Measurements from ENCODE around the gene UPF1. TPM values are rescaled to one million over a fixed set of nuclear protein-coding genes. Genes with fewer than 3 reads are reported as not detected.

The UPF1 gene
- total and polyA plus RNA-seq, 2 experiments from 2014 or later = 36.4 to 121 TPM

- no peak for DNase-seq (ENCODE audit: low read depth in 1 of 2, low spot score in 1 of 2)
- peaks cover 96% of the 10 kb centered on the region for H3K27me3 ChIP-seq
- H3K4me1 ChIP-seq (ENCODE audit: low read depth) = no peaks in the 10 kb centered on the region
- H3K4me3 ChIP-seq = no peak overlapping the region
- no peak for TF ChIP-seq CTCF (IDR thresholded peaks at IDR 0.05; ENCODE audit: low read depth, low read length)
- no peaks in the 10 kb centered on the region for H3K36me3 ChIP-seq
- H3K27ac ChIP-seq = no peak overlapping the region
- no peaks in the 10 kb centered on the region for H3K9me3 ChIP-seq (ENCODE audit: low read depth)
These were observed 37.1 kb upstream of the UPF1 start for GRCh38 chr19:18794692-18795091.

- peak in 1 of 2 donors; percentile 48 for DNase-seq (ENCODE audit: low read depth in 1 of 2, low spot score in 1 of 2)
- Histone ChIP-seq H3K4me3 (no peak overlapping the region), H3K27me3 (peaks cover 96% of the 10 kb centered on the region), H3K4me1 (ENCODE audit: low read depth) (no peaks in the 10 kb centered on the region), H3K36me3 (no peaks in the 10 kb centered on the region), H3K27ac (no peak overlapping the region), H3K9me3 (ENCODE audit: low read depth) (no peaks in the 10 kb centered on the region)
- TF ChIP-seq CTCF (IDR thresholded peaks at IDR 0.05; ENCODE audit: low read depth, low read length) = no peak
These were observed 36.2 kb upstream of the UPF1 start for GRCh38 chr19:18795540-18795939.

GRCh38 chr19:18796239-18796638, 35.5 kb upstream of the UPF1 start:
- Histone ChIP-seq H3K36me3 (no peaks in the 10 kb centered on the region), H3K4me1 (ENCODE audit: low read depth) (no peaks in the 10 kb centered on the region), H3K4me3 (no peak overlapping the region), H3K27ac (no peak overlapping the region), H3K27me3 (peaks cover 96% of the 10 kb centered on the region), H3K9me3 (ENCODE audit: low read depth) (no peaks in the 10 kb centered on the region)
- DNase-seq (ENCODE audit: low read depth in 1 of 2, low spot score in 1 of 2) = no peak
- TF ChIP-seq CTCF (IDR thresholded peaks at IDR 0.05; ENCODE audit: low read depth, low read length) = no peak

GRCh38 chr19:18798384-18799352, 33.1 kb upstream of the UPF1 start:
- Histone ChIP-seq H3K36me3 (no peaks in the 10 kb centered on the region), H3K27me3 (peaks cover 72% of the 10 kb centered on the region), H3K27ac (no peak overlapping the region), H3K9me3 (ENCODE audit: low read depth) (no peaks in the 10 kb centered on the region), H3K4me3 (no peak overlapping the region), H3K4me1 (ENCODE audit: low read depth) (no peaks in the 10 kb centered on the region)
- DNase-seq (ENCODE audit: low read depth in 1 of 2, low spot score in 1 of 2) = no peak
- no peak for TF ChIP-seq CTCF (IDR thresholded peaks at IDR 0.05; ENCODE audit: low read depth, low read length)

- Histone ChIP-seq H3K4me1 (ENCODE audit: low read depth) (no peaks in the 10 kb centered on the region), H3K27ac (no peak overlapping the region), H3K27me3 (peaks cover 64% of the 10 kb centered on the region), H3K4me3 (no peak overlapping the region), H3K36me3 (no peaks in the 10 kb centered on the region), H3K9me3 (ENCODE audit: low read depth) (no peaks in the 10 kb centered on the region)
- no peak for DNase-seq (ENCODE audit: low read depth in 1 of 2, low spot score in 1 of 2)
- TF ChIP-seq CTCF (IDR thresholded peaks at IDR 0.05; ENCODE audit: low read depth, low read length) = no peak
These were observed 32.3 kb upstream of the UPF1 start for GRCh38 chr19:18799389-18799970.

Data from cardiac muscle cell (in vitro differentiated cells and primary cell).